Smooth muscle cell (in vitro differentiated cells): ENCODE results near the gene CBARP. TPM values are rescaled to one million over a fixed set of nuclear protein-coding genes. Genes with fewer than 3 reads are reported as not detected.

Experiments
- DNase-seq: peaks from one replicate; lab custom pipeline; 2025; ENCODE audit not compliant: unreplicated experiment; lab: John Stamatoyannopoulos, UW
- H2AFZ ChIP-seq: fragments of 200-600 bp; sonication (generic); 2 replicates; pipeline ENCODE4 v1.6.0; 2016; ENCODE audit warnings: antibody characterized with exemption, low read depth, mild to moderate bottlenecking
- H3F3A ChIP-seq: fragments of 200-600 bp; sonication (generic); 2 replicates; pipeline ENCODE4 v1.6.0; 2017; ENCODE audit warnings: antibody characterized with exemption, low read depth
- H3K27ac ChIP-seq: fragments of 200-600 bp; sonication (generic); 2 replicates; pipeline ENCODE4 v1.5.1; 2016; ENCODE audit warnings: low read depth, mild to moderate bottlenecking
- H3K27me3 ChIP-seq: fragments of 200-600 bp; sonication (generic); 2 replicates; pipeline ENCODE4 v1.6.1; 2016; ENCODE audit warnings: low read depth, mild to moderate bottlenecking
- H3K36me3 ChIP-seq: fragments of 200-600 bp; sonication (generic); 2 replicates; pipeline ENCODE4 v1.5.1; 2016; ENCODE audit warnings: low read depth
- H3K4me1 ChIP-seq: fragments of 200-600 bp; sonication (generic); 2 replicates; pipeline ENCODE4 v1.5.1; 2016; ENCODE audit warnings: low read depth
- H3K4me2 ChIP-seq: fragments of 200-600 bp; sonication (generic); 2 replicates; pipeline ENCODE4 v1.6.0; 2016; ENCODE audit warnings: mild to moderate bottlenecking
- H3K4me3 ChIP-seq: fragments of 200-600 bp; sonication (generic); 2 replicates; pipeline ENCODE4 v1.5.1; 2016; ENCODE audit warnings: mild to moderate bottlenecking
- H3K79me2 ChIP-seq: fragments of 200-600 bp; sonication (generic); 2 replicates; pipeline ENCODE4 v1.6.0; 2016; ENCODE audit warnings: low read depth, mild to moderate bottlenecking
- H3K9ac ChIP-seq: fragments of 200-600 bp; sonication (generic); 2 replicates; pipeline ENCODE4 v1.6.0; 2016; ENCODE audit warnings: low read depth
- H3K9me3 ChIP-seq: fragments of 200-600 bp; sonication (generic); replicated peaks from 2 replicates; pipeline ENCODE4 v1.5.1; 2016; ENCODE audit warnings: low read depth
- H4K20me1 ChIP-seq: fragments of 200-600 bp; sonication (generic); 2 replicates; pipeline ENCODE4 v1.6.0; 2016; ENCODE audit warnings: low read depth
- CTCF ChIP-seq: fragments of 200-600 bp; sonication (generic); IDR thresholded peaks from 2 replicates; pipeline ENCODE4 v1.5.1; 2017; ENCODE audit warnings: borderline replicate concordance, mild to moderate bottlenecking, antibody characterized with exemption; ENCODE audit not compliant: insufficient read depth, poor library complexity, severe bottlenecking
- WGBS: methylation state at CpG from one replicate; pipeline ENCODE4 v1.1.7; 2016; ENCODE audit warnings: low lambda C conversion rate; 5-methylcytosine and 5-hydroxymethylcytosine counted together
- polyA plus RNA-seq: library from polyadenylated mRNA; unstranded; fragments of >200 nt; fragmentation: Nextera tagmentation; extraction: Ambion mirVana; gene quantifications from 2 replicates; pipeline ENCODE4 v1.2.1, GENCODE V29; 2016
- total RNA-seq: library from RNA; depleted of rRNA; stranded (reverse); fragments of >200 nt; gene quantifications from 2 replicates; pipeline ENCODE4 v1.2.3, GENCODE V29; 2014

Gene CBARP
- total and polyA plus RNA-seq, 2 experiments from 2014 or later, result 2.7 to 10.5 TPM

GRCh38 chr19:1238369-1239303 is 831 bp upstream of the CBARP start:
- no peak overlapping the region for H3K9ac ChIP-seq
- WGBS, result 80% methylated on average over 32 of the region's 34 CpGs
- no peak for TF ChIP-seq CTCF
- peaks cover 29% of the 10 kb centered on the region for H4K20me1 ChIP-seq
- H3K27ac ChIP-seq, result peak overlapping the region; percentile 88
- peak overlapping the region; percentile 40 for H3K4me3 ChIP-seq
- peaks cover 25% of the 10 kb centered on the region for H3K79me2 ChIP-seq
- no peak for DNase-seq
- H3K9me3 ChIP-seq, result no peaks in the 10 kb centered on the region
- H3K4me1 ChIP-seq, result peaks cover 15% of the 10 kb centered on the region
- no peak overlapping the region for H2AFZ ChIP-seq
- no peaks in the 10 kb centered on the region for H3K27me3 ChIP-seq
- H3K36me3 ChIP-seq, result no peaks in the 10 kb centered on the region
- H3F3A ChIP-seq, result peaks cover 19% of the 10 kb centered on the region
- H3K4me2 ChIP-seq, result peak overlapping the region; percentile 82

- Histone ChIP-seq H4K20me1 (peaks cover 42% of the 10 kb centered on the region), H3K27me3 (no peaks in the 10 kb centered on the region), H3K9ac (peak overlapping the region; percentile 76), H2AFZ (no peak overlapping the region), H3K27ac (peak overlapping the region; percentile 47), H3F3A (peaks cover 26% of the 10 kb centered on the region), H3K4me3 (peak overlapping the region; percentile 64), H3K36me3 (no peaks in the 10 kb centered on the region), H3K79me2 (peaks cover 13% of the 10 kb centered on the region), H3K9me3 (no peaks in the 10 kb centered on the region), H3K4me1 (peaks cover 12% of the 10 kb centered on the region), H3K4me2 (peak overlapping the region; percentile 95)
- no peak for DNase-seq
- WGBS, result 0% methylated on average over 24 of the region's 60 CpGs
- no peak for TF ChIP-seq CTCF
Measured at GRCh38 chr19:1237027-1237659, 662 bp downstream of the CBARP start.

GRCh38 chr19:1236576-1236975 is 1.2 kb downstream of the CBARP start:
- H3F3A ChIP-seq, result peaks cover 27% of the 10 kb centered on the region
- H3K4me1 ChIP-seq, result peaks cover 10% of the 10 kb centered on the region
- DNase-seq, result no peak
- no peak for TF ChIP-seq CTCF
- H2AFZ ChIP-seq, result no peak overlapping the region
- H3K36me3 ChIP-seq, result no peaks in the 10 kb centered on the region
- 27% methylated on average over 18 of the region's 42 CpGs for WGBS
- H3K4me3 ChIP-seq, result peak overlapping the region; percentile 64
- peak overlapping the region; percentile 76 for H3K9ac ChIP-seq
- H3K27me3 ChIP-seq, result no peaks in the 10 kb centered on the region
- peak overlapping the region; percentile 27 for H3K27ac ChIP-seq
- peak overlapping the region; percentile 95 for H3K4me2 ChIP-seq
- peaks cover 7% of the 10 kb centered on the region for H3K79me2 ChIP-seq
- H3K9me3 ChIP-seq, result no peaks in the 10 kb centered on the region
- H4K20me1 ChIP-seq, result peaks cover 48% of the 10 kb centered on the region
